ENCODE measurements around the gene OR51A7. TPM values are rescaled to one million over a fixed set of nuclear protein-coding genes. Genes with fewer than 3 reads are reported as not detected.

The OR51A7 gene
- total and polyA plus RNA-seq, 9 of the 15 experiments (the other 6 are each of a cell fraction or from before 2014, with no cell fraction given): not detected

- Histone ChIP-seq H3K9ac (ENCODE audit: insufficient read depth in 1 of 2, low read depth in 2 of 2, low read length in 2 of 2) (no peak overlapping the region), H3K9me1 (ENCODE audit: control insufficient read depth, insufficient read depth, low read length) (no peaks in the 10 kb centered on the region), H4K20me1 (replicated peaks; ENCODE audit: control insufficient read depth, insufficient read depth, low read length) (no peaks in the 10 kb centered on the region), H3K4me3 (no peak overlapping the region), H3K36me3 (ENCODE audit: control insufficient read depth, insufficient read depth, low read length) (no peaks in the 10 kb centered on the region), H3K27me3 (ENCODE audit: control insufficient read depth in 2 of 2, insufficient read depth in 2 of 2, low read length in 2 of 2) (no peaks in the 10 kb centered on the region), H3K4me2 (ENCODE audit: insufficient read depth, low read length) (no peak overlapping the region), H3K27ac (ENCODE audit: extremely low read depth, low read depth, low read length) (no peak overlapping the region), H2AFZ (ENCODE audit: low read depth, low read length) (no peak overlapping the region), H3K4me1 (replicated peaks in 1 of 2; ENCODE audit: control insufficient read depth in 2 of 2, insufficient read depth in 2 of 2, low read length in 2 of 2) (no peaks in the 10 kb centered on the region), H3K79me2 (ENCODE audit: control insufficient read depth, insufficient read depth, low read length) (no peaks in the 10 kb centered on the region), H3K9me3 (replicated peaks; ENCODE audit: control insufficient read depth, insufficient read depth, low read depth, low read length) (no peaks in the 10 kb centered on the region)
- no peak for DNase-seq (ENCODE audit: extremely low read depth in 1 of 4, low spot score in 3 of 4)
- POLR2A ChIA-PET: no interaction called here
- no peak for TF ChIP-seq ZBTB9 (CRISPR knock-in tag; IDR thresholded peaks at IDR 0.05)
- TF ChIP-seq FOXK2 (conservative IDR thresholded peaks at IDR 0.05 in 1 of 2, IDR thresholded peaks at IDR 0.05 in 1 of 2; ENCODE audit: low read depth in 2 of 2): no peak
- no peak for TF ChIP-seq TCFL5 (CRISPR knock-in tag; conservative IDR thresholded peaks at IDR 0.05)
- TF ChIP-seq TFAP4 (CRISPR knock-in tag; IDR thresholded peaks at IDR 0.05; ENCODE audit: borderline replicate concordance): no peak
- TF ChIP-seq ZNF695 (CRISPR knock-in tag; IDR thresholded peaks at IDR 0.05): no peak
- no peak for TF ChIP-seq DPF2 (IDR thresholded peaks at IDR 0.05)
- TF ChIP-seq MAFG (tag; conservative IDR thresholded peaks at IDR 0.05): no peak
- TF ChIP-seq SMC3 (conservative IDR thresholded peaks at IDR 0.05; ENCODE audit: insufficient read depth, low read depth, low read length): no peak
- TF ChIP-seq ZMIZ1 (IDR thresholded peaks at IDR 0.05; ENCODE audit: low read depth in 2 of 2, low read length in 2 of 2): no peak
- TF ChIP-seq MXD1 (CRISPR knock-in tag; IDR thresholded peaks at IDR 0.05; ENCODE audit: borderline replicate concordance, poor library complexity, severe bottlenecking): no peak
- no peak for TF ChIP-seq ZNF778 (CRISPR knock-in tag; IDR thresholded peaks at IDR 0.05)
- TF ChIP-seq ZNF212 (CRISPR knock-in tag; IDR thresholded peaks at IDR 0.05): no peak
- TF ChIP-seq ATF7 (IDR thresholded peaks at IDR 0.05): no peak
- TF ChIP-seq SMAD4 (CRISPR knock-in tag; conservative IDR thresholded peaks at IDR 0.05): no peak
- no peak for TF ChIP-seq U2AF2 (optimal IDR thresholded peaks at IDR 0.05; ENCODE audit: low read depth, low read length)
- TF ChIP-seq EP300 (IDR thresholded peaks at IDR 0.05; ENCODE audit: low read length): no peak
- TF ChIP-seq ZNF384 (IDR thresholded peaks at IDR 0.05; ENCODE audit: low read depth, low read length): no peak
- TF ChIP-seq JUN (IDR thresholded peaks at IDR 0.05; ENCODE audit: borderline replicate concordance, low read depth, low read length): no peak
- TF ChIP-seq JUN (CRISPR knock-in tag; IDR thresholded peaks at IDR 0.05; ENCODE audit: borderline replicate concordance): no peak
- in situ Hi-C loops (cut with MboI): no loop called here
- BruUV-seq (replicated peaks): no TSS peak
- CTCF ChIA-PET (ENCODE audit: low intra/inter-chr PET ratio): no interaction called here
- ATAC-seq: no peak
- WGBS (ENCODE audit: insufficient coverage, low coverage, missing lambda C conversion rate): 0% methylated on average over 1 of the region's 1 CpG
- FAIRE-seq: no peak
- intact Hi-C loops (cut with micrococcal nuclease): loop anchor here (10.0 kb wide), 1 partner anchor 139 kb away; no protein-coding TSS in a partner anchor
Measured at GRCh38 chr11:4865855-4866254, 37.7 kb upstream of the OR51A7 start.

Data from K562 (cell line).